MM.1S (cell line): ENCODE results near the gene TMOD3.
A peak's percentile ranks its signal among the peaks of the same experiment; 100 is the strongest.

Source experiments
- DNase-seq: peaks from one replicate; pipeline ENCODE4 v3.0.0-alpha.2; 2015
- H2AFZ ChIP-seq: fragments of 300-600 bp; sonication (generic); 2 replicates; pipeline ENCODE4 v1.6.0; 2016; ENCODE audit warnings: antibody characterized with exemption, low read length
- H3F3A ChIP-seq: fragments of 300-600 bp; sonication (generic); 2 replicates; pipeline ENCODE4 v1.6.1; 2016; ENCODE audit warnings: mild to moderate bottlenecking, antibody characterized with exemption, low read length, moderate library complexity, mixed read lengths; ENCODE audit not compliant: insufficient read depth
- H3K27ac ChIP-seq: fragments of 300-600 bp; sonication (generic); 2 replicates; pipeline ENCODE4 v1.5.1; 2016; ENCODE audit warnings: mild to moderate bottlenecking, low read length
- H3K27me3 ChIP-seq: fragments of 300-600 bp; sonication (generic); replicated peaks from 2 replicates; pipeline ENCODE4 v1.6.0; 2016; ENCODE audit warnings: low read length; ENCODE audit not compliant: insufficient read depth
- H3K36me3 ChIP-seq: fragments of 300-600 bp; sonication (generic); replicated peaks from 2 replicates; pipeline ENCODE4 v1.6.1; 2016; ENCODE audit warnings: mild to moderate bottlenecking, low read length, mixed read lengths; ENCODE audit not compliant: insufficient read depth
- H3K4me1 ChIP-seq: fragments of 300-600 bp; sonication (generic); 2 replicates; pipeline ENCODE4 v1.6.1; 2016; ENCODE audit warnings: low read length, mixed read lengths
- H3K4me2 ChIP-seq: fragments of 300-600 bp; sonication (generic); 2 replicates; pipeline ENCODE4 v1.6.0; 2016; ENCODE audit warnings: low read depth, low read length
- H3K4me3 ChIP-seq: fragments of 300-600 bp; sonication (generic); 2 replicates; pipeline ENCODE4 v1.5.1; 2016; ENCODE audit warnings: low read length, mixed read lengths
- H3K79me2 ChIP-seq: fragments of 300-600 bp; sonication (generic); 2 replicates; pipeline ENCODE4 v1.6.1; 2016; ENCODE audit warnings: mixed run types, low read length, mixed read lengths
- H3K9ac ChIP-seq: fragments of 300-600 bp; sonication (generic); 2 replicates; pipeline ENCODE4 v1.6.1; 2016; ENCODE audit warnings: low read length, mixed read lengths
- H3K9me2 ChIP-seq: fragments of 300-600 bp; sonication (generic); replicated peaks from 2 replicates; pipeline ENCODE4 v1.6.1; 2016; ENCODE audit warnings: mild to moderate bottlenecking, low read length, mixed read lengths; ENCODE audit not compliant: insufficient read depth
- H3K9me3 ChIP-seq: fragments of 300-600 bp; sonication (generic); replicated peaks from 2 replicates; pipeline ENCODE4 v1.6.1; 2016; ENCODE audit warnings: mild to moderate bottlenecking, low read length, mixed read lengths; ENCODE audit not compliant: insufficient read depth
- H4K20me1 ChIP-seq: fragments of 300-600 bp; sonication (generic); 2 replicates; pipeline ENCODE4 v1.6.1; 2016; ENCODE audit warnings: mild to moderate bottlenecking, low read length, moderate library complexity, mixed read lengths; ENCODE audit not compliant: insufficient read depth
- EZH2 ChIP-seq: fragments of 300-600 bp; sonication (generic); optimal IDR thresholded peaks from 2 replicates; pipeline ENCODE3; 2017; ENCODE audit warnings: low read depth, mild to moderate bottlenecking, antibody characterized with exemption, low read length, mixed read lengths
- EZH2phosphoT487 ChIP-seq: fragments of 300-600 bp; sonication (generic); IDR thresholded peaks from 2 replicates; pipeline ENCODE4 v1.6.1; 2018; ENCODE audit warnings: antibody characterized with exemption, low read length
- TF ChIP-seq, protein P1 (sequence below): fragments of 300-600 bp; sonication (generic); IDR thresholded peaks from 2 replicates; pipeline ENCODE4 v1.5.1; 2016; ENCODE audit warnings: antibody characterized with exemption, low read length, mixed read lengths

The TMOD3 gene

DNA sequence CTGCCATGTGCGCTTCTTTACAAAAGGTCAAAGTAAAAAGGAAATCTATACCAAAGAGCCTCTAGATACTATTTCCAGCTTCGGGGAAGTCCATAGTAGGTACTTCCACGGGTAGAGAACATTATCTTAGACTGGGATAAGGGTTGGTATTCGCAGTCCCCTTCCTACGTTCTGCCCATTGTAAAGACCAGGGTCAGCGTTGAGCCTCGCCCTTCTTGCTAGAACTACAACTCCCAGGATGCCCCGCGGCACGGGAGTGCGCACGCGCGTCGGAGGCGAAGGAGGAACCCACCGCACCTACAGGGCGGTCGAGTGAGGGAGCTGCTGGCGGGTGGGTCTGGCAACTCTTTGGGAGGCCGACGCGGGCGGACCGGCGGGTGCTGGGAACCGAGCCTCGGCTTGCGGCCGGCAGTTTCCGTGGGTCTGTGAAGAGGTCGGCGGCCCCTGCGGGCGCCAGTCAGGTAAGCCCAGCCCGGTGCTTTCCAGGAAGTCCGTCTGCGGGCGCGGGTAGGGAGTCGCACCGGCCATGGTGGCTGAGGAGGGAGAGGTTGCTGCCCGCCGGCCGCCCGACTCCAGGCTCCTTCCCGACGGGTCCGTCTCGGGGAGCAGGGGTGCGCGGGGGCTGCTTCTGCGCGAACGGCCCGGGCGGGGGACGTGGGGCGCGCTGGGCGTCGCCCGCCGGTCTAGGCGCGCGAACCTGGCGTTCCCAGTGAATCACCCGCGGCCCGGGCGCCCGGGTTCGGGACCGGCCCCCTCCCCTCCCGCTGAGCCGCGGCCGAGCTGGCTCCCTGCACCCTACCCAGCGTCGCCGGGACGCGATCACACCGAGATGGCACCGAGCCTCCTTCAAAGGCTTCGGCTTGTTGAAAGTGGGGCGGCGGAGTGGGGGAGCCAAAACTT lies at the start of gene TMOD3:
TSS of gene TMOD3 (plus strand) at position 278 of the 900 bp plus-strand sequence. CDS start 33,232 bp downstream, outside the sequence.
- peak within 1 kb of the TSS; percentile 75 for H2AFZ ChIP-seq
- peak within 1 kb of the TSS; percentile 64; the same call in 1 of the 2 replicates for H3K27ac ChIP-seq
- peak within 1 kb of the TSS; percentile 82 for H3K4me3 ChIP-seq
- peak within 1 kb of the TSS; percentile 66 for H3K4me2 ChIP-seq
- H3K4me1 ChIP-seq = peaks cover 10% of the 10 kb centered on the region
- H3K9me3 ChIP-seq = no peaks in the 10 kb centered on the region
- peak; percentile 92 for DNase-seq
- 0 out of 2 replicates have a peak, but pooled peaks cover 8% of the 10 kb centered on the region for H3F3A ChIP-seq
- 0 out of 2 replicates have a peak, but pooled peaks cover 3% of the 10 kb centered on the region for H4K20me1 ChIP-seq
- no peaks in the 10 kb centered on the region for H3K9me2 ChIP-seq
- H3K9ac ChIP-seq = peak within 1 kb of the TSS; percentile 70
- peaks cover 47% of the 10 kb centered on the region for H3K79me2 ChIP-seq
- no peaks in the 10 kb centered on the region for H3K27me3 ChIP-seq
- TF ChIP-seq EZH2 (no peak), EZH2phosphoT487 (no peak)
- TF ChIP-seq, protein P1, sequence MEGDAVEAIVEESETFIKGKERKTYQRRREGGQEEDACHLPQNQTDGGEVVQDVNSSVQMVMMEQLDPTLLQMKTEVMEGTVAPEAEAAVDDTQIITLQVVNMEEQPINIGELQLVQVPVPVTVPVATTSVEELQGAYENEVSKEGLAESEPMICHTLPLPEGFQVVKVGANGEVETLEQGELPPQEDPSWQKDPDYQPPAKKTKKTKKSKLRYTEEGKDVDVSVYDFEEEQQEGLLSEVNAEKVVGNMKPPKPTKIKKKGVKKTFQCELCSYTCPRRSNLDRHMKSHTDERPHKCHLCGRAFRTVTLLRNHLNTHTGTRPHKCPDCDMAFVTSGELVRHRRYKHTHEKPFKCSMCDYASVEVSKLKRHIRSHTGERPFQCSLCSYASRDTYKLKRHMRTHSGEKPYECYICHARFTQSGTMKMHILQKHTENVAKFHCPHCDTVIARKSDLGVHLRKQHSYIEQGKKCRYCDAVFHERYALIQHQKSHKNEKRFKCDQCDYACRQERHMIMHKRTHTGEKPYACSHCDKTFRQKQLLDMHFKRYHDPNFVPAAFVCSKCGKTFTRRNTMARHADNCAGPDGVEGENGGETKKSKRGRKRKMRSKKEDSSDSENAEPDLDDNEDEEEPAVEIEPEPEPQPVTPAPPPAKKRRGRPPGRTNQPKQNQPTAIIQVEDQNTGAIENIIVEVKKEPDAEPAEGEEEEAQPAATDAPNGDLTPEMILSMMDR = no peak
- no peaks in the 10 kb centered on the region for H3K36me3 ChIP-seq

DNA sequence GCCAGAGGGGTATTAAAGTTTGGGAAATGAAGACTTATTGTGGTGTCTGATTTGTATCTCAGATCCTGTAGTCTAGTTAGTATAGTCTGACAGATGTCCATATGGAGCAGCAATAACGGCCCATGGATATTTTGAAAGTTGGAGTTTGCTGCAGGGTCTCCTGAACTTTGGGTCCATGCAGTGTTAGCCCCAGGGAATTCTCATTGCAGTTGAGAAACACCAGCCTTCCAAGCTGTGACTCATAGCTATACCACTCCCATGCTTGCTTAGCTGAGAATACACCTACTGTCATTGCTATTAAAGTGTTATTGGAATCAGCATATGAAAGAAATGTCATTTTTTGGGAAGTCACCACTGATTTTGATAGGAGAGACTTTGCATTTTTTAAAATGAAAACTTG lies 48.8 kb upstream of the TMOD3 start:
- Histone ChIP-seq H3K4me3 (no peak overlapping the region), H3K9ac (no peak overlapping the region), H3K9me3 (no peaks in the 10 kb centered on the region), H3K27ac (no peak overlapping the region), H3K79me2 (no peaks in the 10 kb centered on the region), H4K20me1 (no peaks in the 10 kb centered on the region), H3F3A (no peaks in the 10 kb centered on the region), H3K4me1 (no peaks in the 10 kb centered on the region), H3K9me2 (no peaks in the 10 kb centered on the region), H3K4me2 (no peak overlapping the region), H3K36me3 (no peaks in the 10 kb centered on the region), H3K27me3 (no peaks in the 10 kb centered on the region), H2AFZ (no peak overlapping the region)
- TF ChIP-seq, protein P1 = no peak
- TF ChIP-seq EZH2phosphoT487 (no peak), EZH2 (no peak)
- DNase-seq = no peak

DNA sequence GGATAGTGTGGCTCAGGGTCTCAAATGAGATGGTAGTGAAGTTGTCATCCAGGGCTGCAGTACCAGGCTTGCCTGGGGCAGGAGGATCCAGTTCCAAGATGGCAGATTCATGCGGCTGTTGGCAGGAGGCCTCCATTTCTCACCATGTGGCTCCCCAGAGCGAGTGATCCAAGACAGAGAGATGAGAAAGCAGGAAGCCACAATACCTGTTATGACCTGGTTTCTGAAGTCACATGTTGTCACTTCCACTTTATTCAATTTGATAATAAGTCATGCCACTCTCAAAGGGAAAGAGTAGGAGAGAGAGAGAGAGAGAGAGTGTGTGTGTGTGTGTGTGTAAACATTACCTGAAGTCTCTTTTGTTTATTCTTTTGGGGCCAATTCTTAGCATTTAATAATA lies 47.9 kb upstream of the TMOD3 start:
- no peaks in the 10 kb centered on the region for H3F3A ChIP-seq
- H3K79me2 ChIP-seq = no peaks in the 10 kb centered on the region
- H3K36me3 ChIP-seq = no peaks in the 10 kb centered on the region
- no peak overlapping the region for H2AFZ ChIP-seq
- no peak overlapping the region for H3K9ac ChIP-seq
- no peak for DNase-seq
- H3K4me1 ChIP-seq = no peaks in the 10 kb centered on the region
- no peaks in the 10 kb centered on the region for H4K20me1 ChIP-seq
- TF ChIP-seq, protein P1 = no peak
- no peak for TF ChIP-seq EZH2
- no peak overlapping the region for H3K4me3 ChIP-seq
- no peak overlapping the region for H3K4me2 ChIP-seq
- H3K27me3 ChIP-seq = no peaks in the 10 kb centered on the region
- H3K27ac ChIP-seq = no peak overlapping the region
- H3K9me3 ChIP-seq = no peaks in the 10 kb centered on the region
- H3K9me2 ChIP-seq = no peaks in the 10 kb centered on the region
